Measurements from ENCODE around the gene NID1.

NID1 gene

GRCh38 chr1:236078993-236079392 lies 14.1 kb upstream of the NID1 start:
- TF ChIP-seq RAD21 (IDR thresholded peaks at IDR 0.05; ENCODE audit: low read depth) (no peak), MAX (IDR thresholded peaks at IDR 0.05) (no peak), TCF12 (IDR thresholded peaks at IDR 0.05; ENCODE audit: low read depth) (no peak), FOXM1 (IDR thresholded peaks at IDR 0.05; ENCODE audit: borderline replicate concordance, low read depth) (no peak), EP300 (IDR thresholded peaks at IDR 0.05; ENCODE audit: borderline replicate concordance) (no peak), NFIC (IDR thresholded peaks at IDR 0.05) (no peak), REST (IDR thresholded peaks at IDR 0.05; ENCODE audit: low read depth) (no peak), CREB1 (IDR thresholded peaks at IDR 0.05; ENCODE audit: low read depth) (no peak), USF1 (IDR thresholded peaks at IDR 0.05) (no peak), ZBTB7A (IDR thresholded peaks at IDR 0.05; ENCODE audit: low read depth) (no peak), CEBPB (IDR thresholded peaks at IDR 0.05) (no peak), TEAD4 (IDR thresholded peaks at IDR 0.05) (no peak), EGR1 (IDR thresholded peaks at IDR 0.05) (no peak), YY1 (IDR thresholded peaks at IDR 0.05; ENCODE audit: low read depth) (no peak), TAF1 (IDR thresholded peaks at IDR 0.05; ENCODE audit: low read depth) (no peak)

GRCh38 chr1:236075848-236076247 lies 11.0 kb upstream of the NID1 start:
- TF ChIP-seq USF1 (IDR thresholded peaks at IDR 0.05) = no peak
- no peak for TF ChIP-seq NFIC (IDR thresholded peaks at IDR 0.05)
- TF ChIP-seq TAF1 (IDR thresholded peaks at IDR 0.05; ENCODE audit: low read depth) = no peak
- no peak for TF ChIP-seq EGR1 (IDR thresholded peaks at IDR 0.05)
- no peak for TF ChIP-seq CEBPB (IDR thresholded peaks at IDR 0.05)
- TF ChIP-seq YY1 (IDR thresholded peaks at IDR 0.05; ENCODE audit: low read depth) = no peak
- no peak for TF ChIP-seq EP300 (IDR thresholded peaks at IDR 0.05; ENCODE audit: borderline replicate concordance)
- TF ChIP-seq TCF12 (IDR thresholded peaks at IDR 0.05; ENCODE audit: low read depth) = no peak
- TF ChIP-seq MAX (IDR thresholded peaks at IDR 0.05) = no peak
- no peak for TF ChIP-seq CREB1 (IDR thresholded peaks at IDR 0.05; ENCODE audit: low read depth)

GRCh38 chr1:236073307-236073897 lies 8.5 kb upstream of the NID1 start:
- TF ChIP-seq NFIC (IDR thresholded peaks at IDR 0.05) (no peak), CREB1 (IDR thresholded peaks at IDR 0.05; ENCODE audit: low read depth) (no peak), REST (IDR thresholded peaks at IDR 0.05; ENCODE audit: low read depth) (no peak), USF1 (IDR thresholded peaks at IDR 0.05) (no peak), EP300 (IDR thresholded peaks at IDR 0.05; ENCODE audit: borderline replicate concordance) (no peak), TCF12 (IDR thresholded peaks at IDR 0.05; ENCODE audit: low read depth) (no peak)

GRCh38 chr1:236072001-236072400 lies 7.1 kb upstream of the NID1 start:
- TF ChIP-seq TAF1 (IDR thresholded peaks at IDR 0.05; ENCODE audit: low read depth) = no peak
- no peak for TF ChIP-seq YY1 (IDR thresholded peaks at IDR 0.05; ENCODE audit: low read depth)
- no peak for TF ChIP-seq CEBPB (IDR thresholded peaks at IDR 0.05)
- no peak for TF ChIP-seq TCF12 (IDR thresholded peaks at IDR 0.05; ENCODE audit: low read depth)
- TF ChIP-seq EGR1 (IDR thresholded peaks at IDR 0.05) = no peak
- no peak for TF ChIP-seq RAD21 (IDR thresholded peaks at IDR 0.05; ENCODE audit: low read depth)
- no peak for TF ChIP-seq REST (IDR thresholded peaks at IDR 0.05; ENCODE audit: low read depth)
- no peak for TF ChIP-seq CREB1 (IDR thresholded peaks at IDR 0.05; ENCODE audit: low read depth)
- TF ChIP-seq EP300 (IDR thresholded peaks at IDR 0.05; ENCODE audit: borderline replicate concordance) = no peak
